MM.1S (cell line): ENCODE data around the gene FBXW9.
"Not testable (repeated sequence)": the region's sequence is repeated elsewhere in the genome, so short reads cannot be mapped to it uniquely, and the experiment has no call there.

ENCODE experiments used
- DNase-seq: peaks from one replicate; pipeline ENCODE4 v3.0.0-alpha.2; 2015
- H2AFZ ChIP-seq: fragments of 300-600 bp; sonication (generic); 2 replicates; pipeline ENCODE4 v1.6.0; 2016; ENCODE audit warnings: antibody characterized with exemption, low read length
- H3F3A ChIP-seq: fragments of 300-600 bp; sonication (generic); 2 replicates; pipeline ENCODE4 v1.6.1; 2016; ENCODE audit warnings: mild to moderate bottlenecking, antibody characterized with exemption, low read length, moderate library complexity, mixed read lengths; ENCODE audit not compliant: insufficient read depth
- H3K27ac ChIP-seq: fragments of 300-600 bp; sonication (generic); 2 replicates; pipeline ENCODE4 v1.5.1; 2016; ENCODE audit warnings: mild to moderate bottlenecking, low read length
- H3K27me3 ChIP-seq: fragments of 300-600 bp; sonication (generic); replicated peaks from 2 replicates; pipeline ENCODE4 v1.6.0; 2016; ENCODE audit warnings: low read length; ENCODE audit not compliant: insufficient read depth
- H3K36me3 ChIP-seq: fragments of 300-600 bp; sonication (generic); replicated peaks from 2 replicates; pipeline ENCODE4 v1.6.1; 2016; ENCODE audit warnings: mild to moderate bottlenecking, low read length, mixed read lengths; ENCODE audit not compliant: insufficient read depth
- H3K4me1 ChIP-seq: fragments of 300-600 bp; sonication (generic); 2 replicates; pipeline ENCODE4 v1.6.1; 2016; ENCODE audit warnings: low read length, mixed read lengths
- H3K4me2 ChIP-seq: fragments of 300-600 bp; sonication (generic); 2 replicates; pipeline ENCODE4 v1.6.0; 2016; ENCODE audit warnings: low read depth, low read length
- H3K4me3 ChIP-seq: fragments of 300-600 bp; sonication (generic); 2 replicates; pipeline ENCODE4 v1.5.1; 2016; ENCODE audit warnings: low read length, mixed read lengths
- H3K79me2 ChIP-seq: fragments of 300-600 bp; sonication (generic); 2 replicates; pipeline ENCODE4 v1.6.1; 2016; ENCODE audit warnings: mixed run types, low read length, mixed read lengths
- H3K9ac ChIP-seq: fragments of 300-600 bp; sonication (generic); 2 replicates; pipeline ENCODE4 v1.6.1; 2016; ENCODE audit warnings: low read length, mixed read lengths
- H3K9me2 ChIP-seq: fragments of 300-600 bp; sonication (generic); replicated peaks from 2 replicates; pipeline ENCODE4 v1.6.1; 2016; ENCODE audit warnings: mild to moderate bottlenecking, low read length, mixed read lengths; ENCODE audit not compliant: insufficient read depth
- H3K9me3 ChIP-seq: fragments of 300-600 bp; sonication (generic); replicated peaks from 2 replicates; pipeline ENCODE4 v1.6.1; 2016; ENCODE audit warnings: mild to moderate bottlenecking, low read length, mixed read lengths; ENCODE audit not compliant: insufficient read depth
- H4K20me1 ChIP-seq: fragments of 300-600 bp; sonication (generic); 2 replicates; pipeline ENCODE4 v1.6.1; 2016; ENCODE audit warnings: mild to moderate bottlenecking, low read length, moderate library complexity, mixed read lengths; ENCODE audit not compliant: insufficient read depth
- CTCF ChIP-seq: fragments of 300-600 bp; sonication (generic); IDR thresholded peaks from 2 replicates; pipeline ENCODE4 v1.5.1; 2016; ENCODE audit warnings: antibody characterized with exemption, low read length, mixed read lengths
- EZH2 ChIP-seq: fragments of 300-600 bp; sonication (generic); optimal IDR thresholded peaks from 2 replicates; pipeline ENCODE3; 2017; ENCODE audit warnings: low read depth, mild to moderate bottlenecking, antibody characterized with exemption, low read length, mixed read lengths
- EZH2phosphoT487 ChIP-seq: fragments of 300-600 bp; sonication (generic); IDR thresholded peaks from 2 replicates; pipeline ENCODE4 v1.6.1; 2018; ENCODE audit warnings: antibody characterized with exemption, low read length

Gene FBXW9

GRCh38 chr19:12701596-12702282 is 5.3 kb upstream of the FBXW9 start:
- DNase-seq: no peak
- no peak overlapping the region for H3K4me3 ChIP-seq
- H3K36me3 ChIP-seq: peaks cover 14% of the 10 kb centered on the region
- no peak overlapping the region for H3K27ac ChIP-seq
- H2AFZ ChIP-seq: no peak overlapping the region
- no peaks in the 10 kb centered on the region for H4K20me1 ChIP-seq
- H3K27me3 ChIP-seq: no peaks in the 10 kb centered on the region
- no peaks in the 10 kb centered on the region for H3K4me1 ChIP-seq
- no peak overlapping the region for H3K4me2 ChIP-seq
- no peaks in the 10 kb centered on the region for H3K9me3 ChIP-seq
- no peak overlapping the region for H3K9ac ChIP-seq
- no peaks in the 10 kb centered on the region for H3K79me2 ChIP-seq
- no peak for TF ChIP-seq EZH2
- no peak for TF ChIP-seq EZH2phosphoT487
- TF ChIP-seq CTCF: no peak
- H3K9me2 ChIP-seq: no peaks in the 10 kb centered on the region
- peaks cover 14% of the 10 kb centered on the region for H3F3A ChIP-seq

GRCh38 chr19:12698138-12698537 is 1.7 kb upstream of the FBXW9 start:
- Histone ChIP-seq H3F3A (peaks cover 17% of the 10 kb centered on the region), H3K4me2 (no peak overlapping the region), H3K27me3 (no peaks in the 10 kb centered on the region), H4K20me1 (no peaks in the 10 kb centered on the region), H3K4me3 (no peak overlapping the region), H2AFZ (no peak overlapping the region), H3K4me1 (peaks cover 8% of the 10 kb centered on the region; the same call in 1 of the 2 replicates), H3K9me3 (no peaks in the 10 kb centered on the region), H3K79me2 (peaks cover 7% of the 10 kb centered on the region; the same call in 1 of the 2 replicates), H3K36me3 (peaks cover 7% of the 10 kb centered on the region), H3K27ac (no peak overlapping the region), H3K9ac (no peak overlapping the region), H3K9me2 (no peaks in the 10 kb centered on the region)
- TF ChIP-seq EZH2 (no peak), CTCF (no peak), EZH2phosphoT487 (no peak)
- DNase-seq: no peak

- not testable (repeated sequence) for H3K4me1 ChIP-seq, H3K36me3 ChIP-seq, H2AFZ ChIP-seq, H3K27me3 ChIP-seq, DNase-seq, H3K9me3 ChIP-seq, H3K79me2 ChIP-seq, H4K20me1 ChIP-seq, H3K9me2 ChIP-seq
- peak overlapping the region; percentile 95 for H3K4me3 ChIP-seq
- peak overlapping the region; percentile 76; the same call in 1 of the 2 replicates for H3K9ac ChIP-seq
- peak overlapping the region; percentile 79; the same call in 1 of the 2 replicates for H3K27ac ChIP-seq
- H3K4me2 ChIP-seq: peak overlapping the region; percentile 91
- peaks cover 17% of the 10 kb centered on the region for H3F3A ChIP-seq
Observed at GRCh38 chr19:12697425-12697824, 994 bp upstream of the FBXW9 start.

- TF ChIP-seq CTCF: no peak
- TF ChIP-seq EZH2phosphoT487: no peak
- no peak for TF ChIP-seq EZH2
- Histone ChIP-seq H3K9ac (peak overlapping the region; percentile 76), H4K20me1 (no peaks in the 10 kb centered on the region), H3K4me3 (peak overlapping the region; percentile 95), H3K36me3 (no peaks in the 10 kb centered on the region), H3K4me1 (peaks cover 8% of the 10 kb centered on the region; the same call in 1 of the 2 replicates), H3F3A (peaks cover 17% of the 10 kb centered on the region), H3K27ac (peak overlapping the region; percentile 79; the same call in 1 of the 2 replicates), H3K9me3 (no peaks in the 10 kb centered on the region), H3K79me2 (peaks cover 7% of the 10 kb centered on the region; the same call in 1 of the 2 replicates), H3K9me2 (no peaks in the 10 kb centered on the region), H3K4me2 (peak overlapping the region; percentile 91), H3K27me3 (no peaks in the 10 kb centered on the region), H2AFZ (peak overlapping the region; percentile 95)
- DNase-seq: peak; percentile 25
Observed at GRCh38 chr19:12695997-12696365, 450 bp downstream of the FBXW9 start.
